Lower lobe of right lung (tissue), 2 donors: ENCODE results near the gene BTN3A1. TPM values are rescaled to one million over a fixed set of nuclear protein-coding genes. Genes with fewer than 3 reads are reported as not detected.

Experiments used
- ATAC-seq, 2 donors: fragments of 200-7000 bp; cut with Tn5 transposase; one replicate each; pipeline ENCODE4 v1.9.1; 2020 to 2022; ENCODE audit warnings: mild to moderate bottlenecking in 2 of 2, moderate library complexity in 2 of 2
- DNase-seq: peaks from one replicate; pipeline ENCODE4 v3.0.0-alpha.2; 2020
- H3K27ac ChIP-seq: fragments of 200-600 bp; one replicate; pipeline ENCODE4 v1.8.0; 2022
- H3K27me3 ChIP-seq: fragments of 200-600 bp; one replicate; pipeline ENCODE4 v1.8.0; 2022; ENCODE audit warnings: low read depth
- H3K36me3 ChIP-seq: fragments of 200-600 bp; one replicate; pipeline ENCODE4 v1.8.0; 2022; ENCODE audit warnings: mild to moderate bottlenecking
- H3K4me1 ChIP-seq: fragments of 200-600 bp; one replicate; pipeline ENCODE4 v1.8.0; 2022
- H3K4me3 ChIP-seq: fragments of 200-600 bp; one replicate; pipeline ENCODE4 v1.8.0; 2022; ENCODE audit warnings: mild to moderate bottlenecking
- H3K9me3 ChIP-seq: fragments of 200-600 bp; one replicate; pipeline ENCODE4 v1.8.0; 2022
- CTCF ChIP-seq: fragments of 200-600 bp; IDR thresholded peaks from one replicate; pipeline ENCODE4 v1.8.0; 2022; ENCODE audit warnings: antibody characterized with exemption, mild to moderate bottlenecking
- intact Hi-C: fragments of 100-400 bp; cut with DNase I; formaldehyde crosslinking; loops from one replicate; pipeline ENCODE4 v1.11.0; 2022
- total RNA-seq: library from RNA; stranded (reverse); fragmentation: NEBNext Ultra II Directional; extraction: Animal tissue kit (Norgen Biotek cat#: 25700); gene quantifications from one replicate; pipeline ENCODE4 v1.2.1, GENCODE V29; 2021
- donor health status: DM: no; HTN: yes; CAD: no; lungs with severe emphysema.

Gene BTN3A1
- total RNA-seq, 1 donor from 2014 or later: 53.2 TPM

DNA sequence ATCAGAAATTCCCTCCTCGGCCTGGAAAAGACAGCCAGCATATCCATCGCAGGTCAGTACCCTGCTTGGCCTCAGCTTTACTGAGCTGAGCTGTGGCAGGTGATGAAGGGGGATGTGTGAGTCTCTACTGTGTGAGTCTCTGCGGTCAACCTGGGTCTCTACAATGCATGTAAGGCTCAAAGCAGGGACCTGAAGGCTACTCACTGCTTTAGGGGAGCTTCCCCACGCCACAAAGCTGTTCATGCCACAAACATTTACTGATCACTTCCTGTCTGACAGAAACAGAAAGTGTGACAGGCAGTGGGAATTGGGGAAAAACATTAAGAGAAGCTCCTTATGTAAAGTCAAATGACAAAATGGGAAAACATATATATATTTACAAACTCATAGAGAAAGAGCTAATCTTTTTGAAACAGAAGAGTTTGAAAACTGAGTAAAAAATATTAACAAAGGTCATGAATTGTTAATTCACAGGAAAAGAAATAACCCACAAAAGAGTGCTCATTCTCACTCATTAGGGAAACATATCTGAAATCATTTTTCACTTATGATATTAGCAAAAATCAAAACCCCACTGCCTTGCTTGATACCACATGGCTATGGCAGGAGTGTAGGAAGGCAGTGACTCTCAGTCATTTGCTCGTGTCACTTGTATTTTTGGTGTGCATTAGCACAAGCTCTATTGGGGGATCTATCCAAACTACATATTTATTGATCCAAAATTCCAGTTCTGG, 44.0 kb downstream of the BTN3A1 start:
- Histone ChIP-seq H3K4me3 (no peak overlapping the region), H3K9me3 (no peaks in the 10 kb centered on the region), H3K36me3 (peaks cover 65% of the 10 kb centered on the region), H3K27ac (no peak overlapping the region), H3K4me1 (peaks cover 30% of the 10 kb centered on the region), H3K27me3 (no peaks in the 10 kb centered on the region)
- ATAC-seq: no peak
- TF ChIP-seq CTCF: no peak
- DNase-seq: no peak
- intact Hi-C loops: no loop called here

GRCh38 chr6:26447257-26447656, 45.2 kb downstream of the BTN3A1 start:
- ATAC-seq (no peak), DNase-seq (no peak)
- TF ChIP-seq CTCF: no peak
- H3K27ac ChIP-seq: no peak overlapping the region
- H3K4me1 ChIP-seq: peaks cover 18% of the 10 kb centered on the region
- intact Hi-C loops: no loop called here
- H3K4me3 ChIP-seq: no peak overlapping the region
- H3K27me3 ChIP-seq: no peaks in the 10 kb centered on the region
- H3K36me3 ChIP-seq: peaks cover 71% of the 10 kb centered on the region
- no peaks in the 10 kb centered on the region for H3K9me3 ChIP-seq

DNA sequence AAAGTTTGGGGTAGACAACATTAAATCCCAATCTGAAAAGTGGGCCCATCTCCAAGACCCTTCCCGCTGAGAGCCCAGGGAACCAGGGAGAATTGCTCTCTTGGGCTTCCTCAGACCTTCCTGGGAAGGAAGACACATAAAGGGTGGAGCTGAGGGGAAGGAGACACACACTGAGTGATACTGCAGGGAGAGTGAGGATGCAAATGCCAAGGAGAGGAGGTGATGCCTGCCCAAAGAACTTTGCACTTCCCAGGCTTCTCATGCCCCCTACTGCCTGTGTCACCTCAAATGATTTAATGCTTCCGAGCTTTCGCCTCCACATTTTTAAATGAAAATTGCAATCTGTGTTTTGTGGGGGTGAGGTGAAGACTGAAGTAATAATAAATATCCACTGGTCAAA, 48.2 kb downstream of the BTN3A1 start:
- Histone ChIP-seq H3K9me3 (no peaks in the 10 kb centered on the region), H3K27me3 (no peaks in the 10 kb centered on the region), H3K4me3 (no peak overlapping the region), H3K27ac (no peak overlapping the region), H3K36me3 (peaks cover 59% of the 10 kb centered on the region), H3K4me1 (peaks cover 16% of the 10 kb centered on the region)
- ATAC-seq (no peak), DNase-seq (no peak)
- intact Hi-C loops: no loop called here
- no peak for TF ChIP-seq CTCF

GRCh38 chr6:26452631-26453235, 50.7 kb downstream of the BTN3A1 start:
- Histone ChIP-seq H3K9me3 (no peaks in the 10 kb centered on the region), H3K36me3 (peaks cover 38% of the 10 kb centered on the region), H3K4me3 (no peak overlapping the region), H3K4me1 (peaks cover 20% of the 10 kb centered on the region), H3K27ac (no peak overlapping the region), H3K27me3 (no peaks in the 10 kb centered on the region)
- no peak for TF ChIP-seq CTCF
- ATAC-seq (no peak), DNase-seq (no peak)
- intact Hi-C loops: no loop called here

GRCh38 chr6:26454631-26455030, 52.6 kb downstream of the BTN3A1 start:
- no peak overlapping the region for H3K27ac ChIP-seq
- ATAC-seq: no peak
- TF ChIP-seq CTCF: no peak
- no peak for DNase-seq
- H3K9me3 ChIP-seq: no peaks in the 10 kb centered on the region
- no peak overlapping the region for H3K4me3 ChIP-seq
- peaks cover 24% of the 10 kb centered on the region for H3K36me3 ChIP-seq
- H3K4me1 ChIP-seq: peaks cover 31% of the 10 kb centered on the region
- intact Hi-C loops: no loop called here
- no peaks in the 10 kb centered on the region for H3K27me3 ChIP-seq
